Measurements from ENCODE around the gene HIPK2. TPM values are rescaled to one million over a fixed set of nuclear protein-coding genes. Genes with fewer than 3 reads are reported as not detected.

HIPK2 gene
- total RNA-seq, 1 experiment from 2014 or later = 19.4 TPM

GRCh38 chr7:139651308-139651707, 126.5 kb downstream of the HIPK2 start:
- no peak for DNase-seq (ENCODE audit: low read depth)
- in situ Hi-C loops (cut with HindIII; ENCODE audit: low pct_unique_long_range_greater_than_20kb, low sequenced_read_pairs) = no loop called here

- no peak for DNase-seq (ENCODE audit: low read depth)
- in situ Hi-C loops (cut with HindIII; ENCODE audit: low pct_unique_long_range_greater_than_20kb, low sequenced_read_pairs) = no loop called here
Observed at GRCh38 chr7:139650429-139651100, 127.2 kb downstream of the HIPK2 start.

GRCh38 chr7:139648941-139649425, 128.8 kb downstream of the HIPK2 start:
- in situ Hi-C loops (cut with HindIII; ENCODE audit: low pct_unique_long_range_greater_than_20kb, low sequenced_read_pairs) = no loop called here
- DNase-seq (ENCODE audit: low read depth) = no peak

GRCh38 chr7:139648391-139648861, 129.4 kb downstream of the HIPK2 start:
- in situ Hi-C loops (cut with HindIII; ENCODE audit: low pct_unique_long_range_greater_than_20kb, low sequenced_read_pairs) = no loop called here
- no peak for DNase-seq (ENCODE audit: low read depth)

- DNase-seq (ENCODE audit: low read depth) = no peak
- in situ Hi-C loops (cut with HindIII; ENCODE audit: low pct_unique_long_range_greater_than_20kb, low sequenced_read_pairs) = no loop called here
Observed at GRCh38 chr7:139647814-139648390, 129.9 kb downstream of the HIPK2 start.

GRCh38 chr7:139647085-139647484, 130.7 kb downstream of the HIPK2 start:
- no peak for DNase-seq (ENCODE audit: low read depth)
- in situ Hi-C loops (cut with HindIII; ENCODE audit: low pct_unique_long_range_greater_than_20kb, low sequenced_read_pairs) = no loop called here

GRCh38 chr7:139646566-139646965, 131.2 kb downstream of the HIPK2 start:
- in situ Hi-C loops (cut with HindIII; ENCODE audit: low pct_unique_long_range_greater_than_20kb, low sequenced_read_pairs) = no loop called here

GRCh38 chr7:139645572-139646523, 131.9 kb downstream of the HIPK2 start:
- DNase-seq (ENCODE audit: low read depth) = peak; percentile 53
- in situ Hi-C loops (cut with HindIII; ENCODE audit: low pct_unique_long_range_greater_than_20kb, low sequenced_read_pairs) = no loop called here

More at GRCh38 chr7:139646566-139646965, 131.2 kb downstream of the HIPK2 start:
- DNase-seq (ENCODE audit: low read depth) = no peak

GRCh38 chr7:139643951-139644585, 133.7 kb downstream of the HIPK2 start:
- no peak for DNase-seq (ENCODE audit: low read depth)
- in situ Hi-C loops (cut with HindIII; ENCODE audit: low pct_unique_long_range_greater_than_20kb, low sequenced_read_pairs) = no loop called here

GRCh38 chr7:139642283-139642682, 135.5 kb downstream of the HIPK2 start:
- no peak for DNase-seq (ENCODE audit: low read depth)
- in situ Hi-C loops (cut with HindIII; ENCODE audit: low pct_unique_long_range_greater_than_20kb, low sequenced_read_pairs) = no loop called here

- no peak for DNase-seq (ENCODE audit: low read depth)
- in situ Hi-C loops (cut with HindIII; ENCODE audit: low pct_unique_long_range_greater_than_20kb, low sequenced_read_pairs) = no loop called here
Observed at GRCh38 chr7:139641337-139641992, 136.3 kb downstream of the HIPK2 start.

GRCh38 chr7:139640681-139641080, 137.1 kb downstream of the HIPK2 start:
- no peak for DNase-seq (ENCODE audit: low read depth)
- in situ Hi-C loops (cut with HindIII; ENCODE audit: low pct_unique_long_range_greater_than_20kb, low sequenced_read_pairs) = no loop called here

GRCh38 chr7:139639563-139639962, 138.2 kb downstream of the HIPK2 start:
- in situ Hi-C loops (cut with HindIII; ENCODE audit: low pct_unique_long_range_greater_than_20kb, low sequenced_read_pairs) = no loop called here
- no peak for DNase-seq (ENCODE audit: low read depth)

- no peak for DNase-seq (ENCODE audit: low read depth)
- in situ Hi-C loops (cut with HindIII; ENCODE audit: low pct_unique_long_range_greater_than_20kb, low sequenced_read_pairs) = no loop called here
Observed at GRCh38 chr7:139635526-139636302, 142.1 kb downstream of the HIPK2 start.

- DNase-seq (ENCODE audit: low read depth) = no peak
- in situ Hi-C loops (cut with HindIII; ENCODE audit: low pct_unique_long_range_greater_than_20kb, low sequenced_read_pairs) = no loop called here
Observed at GRCh38 chr7:139634087-139634486, 143.7 kb downstream of the HIPK2 start.

- DNase-seq (ENCODE audit: low read depth) = no peak
- in situ Hi-C loops (cut with HindIII; ENCODE audit: low pct_unique_long_range_greater_than_20kb, low sequenced_read_pairs) = no loop called here
Observed at GRCh38 chr7:139631520-139632031, 146.2 kb downstream of the HIPK2 start.
